Loucy (cell line): ENCODE data around the gene NHSL1.

Experiments used
- CTCF ChIP-seq: fragments of 200-600 bp; sonication (generic); conservative IDR thresholded peaks from 2 replicates; pipeline ENCODE4 v1.5.1; 2014; ENCODE audit warnings: mild to moderate bottlenecking, antibody characterized with exemption, low read length
- EZH2phosphoT487 ChIP-seq: fragments of 200-600 bp; IDR thresholded peaks from 2 replicates; pipeline ENCODE4 v1.6.1; 2018; ENCODE audit warnings: antibody characterized with exemption, mild to moderate bottlenecking, moderate library complexity, borderline replicate concordance

- TF ChIP-seq CTCF (peak; percentile 55), EZH2phosphoT487 (no peak)
Measured at GRCh38 chr6:138372711-138373463, 126.4 kb downstream of the NHSL1 start.
